DMS153 (cell line): ENCODE measurements around the gene TPSD1.
"Not testable (repeated sequence)": the region's sequence is repeated elsewhere in the genome, so short reads cannot be mapped to it uniquely, and the experiment has no call there.

Experiments used
- DNase-seq: peaks from one replicate; lab custom pipeline; 2025; lab: John Stamatoyannopoulos, UW

Gene TPSD1

DNA sequence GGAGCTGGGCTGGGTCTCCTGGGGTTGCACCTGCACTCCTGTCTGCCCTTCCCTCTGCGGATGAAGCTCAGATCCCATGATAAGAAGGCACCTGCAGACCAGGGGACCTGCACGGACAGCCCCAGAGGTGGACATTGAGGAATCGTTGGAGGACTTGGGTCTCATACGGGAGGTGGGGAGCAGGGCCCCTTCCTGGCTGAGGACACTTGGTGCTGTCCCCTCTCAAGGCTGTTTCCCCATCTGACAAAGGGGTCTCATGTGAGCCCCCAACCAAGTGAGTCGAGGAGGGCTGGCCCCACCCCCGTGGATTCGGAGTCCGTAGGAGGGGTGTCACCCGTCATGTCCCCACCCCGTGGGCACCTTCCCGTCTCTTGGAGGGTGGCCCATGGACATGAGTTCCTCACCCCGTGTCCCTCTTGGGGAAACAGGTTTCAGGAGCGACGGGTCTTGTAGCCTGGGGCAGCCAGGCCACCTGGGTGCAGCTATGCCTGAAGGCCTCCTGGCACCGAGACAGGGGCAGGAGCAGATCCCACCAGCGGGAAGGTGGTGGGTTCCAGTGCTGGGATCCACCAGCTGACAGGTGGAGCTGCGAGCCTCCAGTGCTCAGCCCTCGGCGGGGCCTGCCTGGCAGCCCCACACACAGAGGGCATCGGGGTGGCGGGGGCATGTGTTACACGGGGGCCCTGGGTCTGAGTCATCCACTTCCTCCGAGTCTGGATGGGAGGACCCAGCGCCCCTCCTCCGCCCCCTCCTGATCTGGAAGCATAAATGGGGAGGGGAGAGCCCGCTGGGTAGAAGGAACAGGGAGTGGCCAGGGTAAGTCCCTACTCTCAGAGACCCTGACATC, at the start of gene TPSD1:
Gene TPSD1, plus strand, starts transcription at position 794 of the 847 bp plus-strand sequence. CDS start 212 bp downstream, outside the sequence.
- DNase-seq, result not testable (repeated sequence)

DNA sequence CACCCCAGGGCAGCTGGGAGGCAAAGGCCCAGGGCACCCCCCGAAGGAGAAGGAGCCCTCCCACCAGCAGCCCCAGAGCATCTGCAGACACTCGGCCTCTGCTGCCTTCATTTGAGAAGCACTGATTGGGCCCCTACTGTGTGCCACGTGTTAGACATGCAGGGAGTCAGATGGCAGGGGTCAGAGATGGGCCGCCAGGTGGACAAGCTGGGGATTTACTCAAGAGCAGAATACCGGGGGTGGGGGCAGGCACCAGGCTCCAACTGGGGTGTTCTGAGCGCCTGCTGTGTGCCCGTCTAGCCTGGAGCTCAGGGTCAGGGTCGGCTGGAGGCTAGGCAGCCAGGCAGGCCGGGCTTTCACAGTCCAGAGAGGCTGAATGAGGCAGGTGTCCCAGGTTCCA, 49.5 kb upstream of the TPSD1 start:
- DNase-seq, result no peak

DNA sequence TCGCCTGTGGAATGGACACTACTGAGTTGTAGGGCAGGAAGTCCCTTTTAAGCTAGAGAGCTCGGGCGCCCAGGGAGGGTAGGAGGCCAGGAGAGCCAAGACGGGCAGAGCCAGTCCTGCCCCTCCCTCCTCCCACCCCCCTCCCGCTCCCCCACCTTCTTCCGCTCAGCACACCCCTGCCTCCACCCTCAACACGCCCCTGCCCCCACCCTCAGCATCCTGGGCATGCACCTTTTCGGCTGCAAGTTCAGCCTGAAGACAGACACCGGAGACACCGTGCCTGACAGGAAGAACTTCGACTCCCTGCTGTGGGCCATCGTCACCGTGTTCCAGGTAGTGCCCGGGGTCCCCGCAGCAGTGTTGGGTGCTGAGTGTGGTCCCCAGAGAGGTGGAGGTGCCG, 49.1 kb upstream of the TPSD1 start:
- no peak for DNase-seq

DNA sequence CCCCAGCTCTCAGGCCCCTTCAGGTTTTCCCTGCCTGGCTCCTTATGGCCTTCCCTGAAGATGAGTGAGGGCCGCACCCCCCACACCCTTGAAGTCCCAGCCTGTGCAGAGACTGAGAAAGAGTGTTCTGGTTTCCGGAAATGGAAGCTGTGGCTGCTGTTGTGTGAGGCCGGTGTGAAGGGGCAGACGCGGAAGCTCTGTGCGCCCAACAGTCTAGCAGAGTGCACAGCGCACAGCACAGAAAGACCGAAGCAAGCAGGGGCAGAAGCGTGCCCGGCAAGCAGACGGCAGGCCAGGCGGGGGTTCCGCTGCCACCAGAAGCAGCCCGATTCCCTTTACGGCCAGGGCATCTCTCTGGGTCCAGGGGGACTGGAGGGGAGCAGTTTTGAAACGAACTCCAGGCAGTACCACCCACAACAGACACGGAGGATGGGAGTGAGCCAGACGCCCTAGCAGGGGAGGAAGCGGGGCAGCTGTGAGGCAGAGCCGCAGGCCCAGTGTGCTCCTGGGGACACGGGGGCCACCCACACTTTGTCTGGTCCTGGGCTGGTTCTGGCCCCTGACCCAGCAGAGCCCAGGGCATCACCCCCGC, 47.5 kb upstream of the TPSD1 start:
- no peak for DNase-seq

DNA sequence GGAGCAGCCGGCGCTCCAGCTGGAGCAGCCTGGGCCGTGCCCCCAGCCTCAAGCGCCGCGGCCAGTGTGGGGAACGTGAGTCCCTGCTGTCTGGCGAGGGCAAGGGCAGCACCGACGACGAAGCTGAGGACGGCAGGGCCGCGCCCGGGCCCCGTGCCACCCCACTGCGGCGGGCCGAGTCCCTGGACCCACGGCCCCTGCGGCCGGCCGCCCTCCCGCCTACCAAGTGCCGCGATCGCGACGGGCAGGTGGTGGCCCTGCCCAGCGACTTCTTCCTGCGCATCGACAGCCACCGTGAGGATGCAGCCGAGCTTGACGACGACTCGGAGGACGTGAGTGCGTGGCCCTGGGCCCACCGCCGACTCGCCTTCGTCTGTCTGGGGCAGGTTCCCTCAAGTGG, 46.8 kb upstream of the TPSD1 start:
- no peak for DNase-seq

DNA sequence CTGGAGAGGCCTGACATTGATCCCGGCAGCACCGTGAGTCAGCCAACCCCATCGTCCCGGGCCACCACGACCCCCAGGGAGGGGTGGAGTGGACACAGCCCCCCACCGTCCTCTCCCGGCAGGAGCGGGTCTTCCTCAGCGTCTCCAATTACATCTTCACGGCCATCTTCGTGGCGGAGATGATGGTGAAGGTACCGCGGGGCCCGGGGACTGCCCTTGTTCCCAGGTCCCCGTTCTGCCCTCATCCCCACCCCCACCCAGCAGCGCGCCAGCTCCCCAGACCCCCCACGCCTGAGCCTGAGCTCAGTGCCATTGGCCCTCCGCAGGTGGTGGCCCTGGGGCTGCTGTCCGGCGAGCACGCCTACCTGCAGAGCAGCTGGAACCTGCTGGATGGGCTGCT, 45.4 kb upstream of the TPSD1 start:
- no peak for DNase-seq

DNA sequence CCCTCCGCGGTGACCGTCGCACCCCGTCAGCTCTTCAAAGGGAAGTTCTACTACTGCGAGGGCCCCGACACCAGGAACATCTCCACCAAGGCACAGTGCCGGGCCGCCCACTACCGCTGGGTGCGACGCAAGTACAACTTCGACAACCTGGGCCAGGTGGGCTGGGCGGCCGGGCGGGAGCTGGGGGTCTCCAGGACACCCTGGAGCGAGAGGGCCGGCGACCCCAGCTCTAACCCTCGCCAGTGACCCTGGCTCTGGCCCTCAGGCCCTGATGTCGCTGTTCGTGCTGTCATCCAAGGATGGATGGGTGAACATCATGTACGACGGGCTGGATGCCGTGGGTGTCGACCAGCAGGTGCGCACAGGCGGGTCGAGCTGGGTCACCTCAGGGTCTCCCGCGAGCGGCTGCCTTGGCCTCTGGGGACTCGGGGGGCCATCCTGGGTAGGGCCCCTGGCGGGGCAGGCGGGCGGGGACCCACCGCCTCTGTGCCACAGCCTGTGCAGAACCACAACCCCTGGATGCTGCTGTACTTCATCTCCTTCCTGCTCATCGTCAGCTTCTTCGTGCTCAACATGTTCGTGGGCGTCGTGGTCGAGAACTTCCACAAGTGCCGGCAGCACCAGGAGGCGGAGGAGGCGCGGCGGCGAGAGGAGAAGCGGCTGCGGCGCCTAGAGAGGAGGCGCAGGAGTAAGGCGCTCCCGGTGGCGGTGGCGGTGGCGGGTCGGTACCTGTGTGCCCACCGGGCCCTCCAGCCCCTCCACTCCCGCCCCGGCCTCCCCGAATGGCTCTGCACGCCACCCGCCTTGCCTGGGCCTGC, 44.2 kb upstream of the TPSD1 start:
- no peak for DNase-seq

DNA sequence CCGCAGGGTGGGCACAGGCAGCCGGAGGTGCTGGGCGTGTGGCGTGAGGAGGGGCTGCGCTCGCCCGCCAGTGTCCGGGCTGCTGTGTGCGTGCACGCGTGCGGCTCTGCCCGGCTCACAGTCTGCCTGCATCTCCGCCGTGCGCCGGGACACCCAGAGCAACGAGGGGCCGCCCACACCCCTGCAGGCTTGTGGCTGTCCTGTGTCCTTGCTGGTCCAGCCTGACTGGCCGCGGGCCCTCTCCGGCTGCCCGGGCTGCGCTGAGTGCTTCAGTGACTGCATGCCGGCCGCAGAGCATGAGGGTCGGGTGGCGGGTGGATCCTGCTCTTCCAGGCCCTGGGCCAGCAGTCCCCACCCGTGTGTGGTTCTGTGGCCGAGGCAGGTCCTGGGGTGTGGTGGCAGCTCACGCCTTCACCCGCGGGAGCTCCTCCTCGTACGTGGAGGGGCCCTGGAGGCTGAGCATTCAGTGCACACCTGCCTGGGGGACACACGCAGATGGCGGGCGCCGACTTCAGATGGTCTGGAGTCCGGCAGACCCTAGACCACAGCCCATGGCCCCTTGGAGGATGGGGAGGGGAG, 43.2 kb upstream of the TPSD1 start:
- no peak for DNase-seq

DNA sequence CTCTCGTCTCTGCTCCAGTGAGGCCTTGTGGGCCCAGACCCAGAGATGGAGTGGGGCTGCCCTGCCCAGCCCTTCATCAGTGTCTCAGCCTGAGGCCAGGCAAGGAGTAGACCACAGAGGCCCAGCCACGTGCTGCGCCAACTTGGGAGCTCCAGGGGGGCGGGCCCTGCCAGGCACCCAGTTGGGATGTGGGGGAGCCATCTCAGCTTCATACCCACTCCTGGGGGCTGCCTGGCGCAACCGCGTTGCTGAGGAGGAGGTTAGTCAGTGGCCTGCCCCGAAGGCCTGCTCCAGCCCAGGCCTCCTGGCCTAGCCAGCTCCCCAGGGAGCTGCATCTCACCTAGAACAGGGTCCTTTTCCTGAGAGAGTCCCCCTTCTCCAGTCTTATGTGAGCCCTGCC, 42.6 kb upstream of the TPSD1 start:
- DNase-seq, result no peak

DNA sequence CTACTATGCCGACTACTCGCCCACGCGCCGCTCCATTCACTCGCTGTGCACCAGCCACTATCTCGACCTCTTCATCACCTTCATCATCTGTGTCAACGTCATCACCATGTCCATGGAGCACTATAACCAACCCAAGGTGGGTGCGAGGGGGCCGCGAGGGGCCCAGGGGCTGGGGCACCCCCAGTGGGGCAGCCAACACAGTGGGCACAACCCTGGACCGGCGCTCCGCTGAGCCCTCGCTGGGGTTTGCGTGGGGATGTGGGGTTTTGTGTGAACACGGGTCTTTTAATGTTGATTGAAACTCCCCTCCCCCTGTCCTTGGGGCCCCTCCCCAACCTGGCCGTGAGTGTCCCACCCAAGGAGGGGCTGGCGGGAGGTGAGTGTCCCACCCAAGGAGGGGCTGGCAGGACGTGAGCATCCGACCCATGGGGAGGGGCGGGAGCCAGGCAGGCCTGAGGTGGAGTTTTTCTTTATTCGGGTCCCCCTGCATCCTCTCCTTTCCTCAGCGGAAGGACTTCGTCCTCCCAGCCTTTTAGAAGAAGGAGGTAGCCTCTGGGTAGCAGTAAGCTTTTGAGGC, 42.0 kb upstream of the TPSD1 start:
- DNase-seq, result no peak

DNA sequence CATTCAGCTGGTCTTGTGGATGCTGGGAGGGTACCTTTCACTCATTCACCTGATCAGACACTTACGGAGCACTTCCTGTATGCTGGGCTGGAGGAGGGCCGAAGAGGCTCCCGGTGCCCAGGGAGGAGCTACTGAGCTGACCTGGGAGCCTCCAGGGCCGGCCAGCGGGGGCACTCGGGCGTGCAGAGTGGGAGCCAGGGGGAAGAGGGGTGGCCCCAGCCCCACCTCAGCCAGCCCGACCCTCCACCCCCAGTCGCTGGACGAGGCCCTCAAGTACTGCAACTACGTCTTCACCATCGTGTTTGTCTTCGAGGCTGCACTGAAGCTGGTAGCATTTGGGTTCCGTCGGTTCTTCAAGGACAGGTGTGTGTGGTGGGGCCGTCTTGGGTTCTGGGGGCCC, 41.1 kb upstream of the TPSD1 start:
- DNase-seq, result no peak

DNA sequence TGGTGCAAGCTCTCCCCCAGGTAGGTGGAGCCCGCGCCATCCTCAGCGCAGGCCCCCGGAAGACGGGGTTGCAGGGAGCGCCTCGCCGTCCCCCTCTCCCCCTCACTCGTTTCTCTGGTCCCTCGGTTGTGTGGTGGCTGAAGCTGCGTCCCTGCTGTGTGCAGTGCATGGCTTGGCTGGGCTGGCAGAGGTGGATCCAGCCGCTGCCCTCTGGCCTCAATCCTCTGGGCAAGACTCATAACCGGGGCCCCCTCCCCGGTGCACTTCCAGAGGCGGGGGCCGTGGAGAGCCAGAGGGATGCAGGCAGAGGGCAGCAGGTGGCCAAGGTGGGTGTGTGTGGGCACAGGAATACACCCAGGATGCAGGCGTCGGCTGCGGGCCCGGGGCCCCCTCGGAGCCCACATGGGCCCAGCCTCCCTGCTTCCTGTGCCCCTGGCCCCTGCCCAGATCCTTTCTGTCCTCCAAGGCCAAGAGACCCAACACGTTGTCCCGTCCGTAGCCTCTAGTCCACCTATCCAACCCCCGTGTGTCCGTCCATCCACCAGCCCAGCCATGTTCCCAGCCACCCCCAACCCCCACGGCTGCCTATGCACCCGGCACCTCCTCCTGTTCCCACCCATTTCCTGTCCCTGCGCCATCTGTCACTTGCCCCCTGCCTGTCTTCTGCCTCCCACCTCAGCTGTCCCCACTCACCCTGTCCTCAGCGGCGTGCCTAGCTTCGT, 40.1 kb upstream of the TPSD1 start:
- DNase-seq, result no peak

DNA sequence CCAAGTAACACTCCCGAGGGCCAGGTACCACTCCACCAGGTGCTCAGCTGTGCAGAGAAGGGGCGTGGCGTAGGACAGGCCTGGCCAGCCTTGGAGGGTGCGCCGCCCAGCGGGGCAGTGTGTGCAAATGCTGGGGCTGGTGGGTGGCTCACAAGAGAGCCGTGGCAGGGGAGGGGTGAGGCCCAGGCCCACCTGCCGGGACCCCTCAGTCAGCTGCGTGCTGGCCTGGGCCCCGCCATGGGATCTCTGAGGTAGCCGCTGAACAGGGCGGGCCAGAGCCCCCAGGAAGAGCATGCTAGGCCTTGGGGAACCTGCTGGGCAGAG, 39.6 kb upstream of the TPSD1 start:
- no peak for DNase-seq

DNA sequence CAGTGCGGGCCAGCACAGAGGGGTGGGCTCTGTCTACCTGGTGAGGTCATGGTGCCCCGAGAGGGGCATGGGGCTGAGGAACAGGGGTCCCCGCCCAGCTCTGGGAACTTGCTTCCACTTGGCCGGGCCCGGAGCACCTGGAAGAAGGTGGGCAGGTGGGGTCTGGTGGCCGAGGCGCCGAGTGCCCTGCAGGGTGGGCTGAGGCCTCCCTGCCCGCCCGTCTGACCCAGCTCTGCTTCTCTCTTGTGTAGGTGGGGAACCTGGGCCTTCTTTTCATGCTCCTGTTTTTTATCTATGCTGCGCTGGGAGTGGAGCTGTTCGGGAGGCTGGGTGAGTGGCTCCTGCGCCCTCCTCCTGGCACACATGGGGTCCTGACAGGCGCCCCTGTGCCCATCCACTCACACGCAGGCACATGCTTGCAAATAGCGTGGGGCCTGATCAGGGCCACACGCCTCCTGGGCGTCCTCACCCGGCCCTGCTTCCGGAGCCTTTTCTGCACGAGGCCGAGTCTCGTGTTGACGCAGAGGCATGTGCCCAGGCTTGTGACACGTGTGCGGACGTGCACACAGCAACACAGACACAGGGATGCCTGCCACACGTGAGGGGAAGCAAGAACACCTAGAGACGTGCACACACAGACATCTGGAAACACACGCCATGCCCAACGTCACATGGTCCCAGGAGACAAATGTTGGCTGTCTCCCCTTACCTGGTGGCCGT, 39.0 kb upstream of the TPSD1 start:
- DNase-seq, result no peak

DNA sequence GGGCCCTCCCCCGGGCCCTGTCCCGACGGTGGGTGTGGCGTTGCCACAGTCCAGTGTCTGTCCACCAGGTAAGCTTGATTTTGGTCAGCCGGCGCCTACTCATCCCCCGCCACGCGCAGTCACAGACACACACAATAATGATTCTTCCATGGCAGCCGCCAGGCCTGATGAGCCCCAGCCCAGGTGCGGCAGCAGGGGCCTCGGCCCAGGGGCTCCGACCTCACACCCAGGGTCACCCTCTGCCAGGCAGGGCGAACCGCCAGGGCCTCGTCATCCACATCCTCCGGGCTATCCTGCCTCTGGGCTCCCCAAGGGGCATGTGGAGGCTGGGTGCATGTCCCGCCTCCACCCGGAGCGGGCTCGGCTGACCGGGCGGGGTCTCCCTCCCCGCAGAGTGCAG, 38.3 kb upstream of the TPSD1 start:
- DNase-seq, result no peak

DNA sequence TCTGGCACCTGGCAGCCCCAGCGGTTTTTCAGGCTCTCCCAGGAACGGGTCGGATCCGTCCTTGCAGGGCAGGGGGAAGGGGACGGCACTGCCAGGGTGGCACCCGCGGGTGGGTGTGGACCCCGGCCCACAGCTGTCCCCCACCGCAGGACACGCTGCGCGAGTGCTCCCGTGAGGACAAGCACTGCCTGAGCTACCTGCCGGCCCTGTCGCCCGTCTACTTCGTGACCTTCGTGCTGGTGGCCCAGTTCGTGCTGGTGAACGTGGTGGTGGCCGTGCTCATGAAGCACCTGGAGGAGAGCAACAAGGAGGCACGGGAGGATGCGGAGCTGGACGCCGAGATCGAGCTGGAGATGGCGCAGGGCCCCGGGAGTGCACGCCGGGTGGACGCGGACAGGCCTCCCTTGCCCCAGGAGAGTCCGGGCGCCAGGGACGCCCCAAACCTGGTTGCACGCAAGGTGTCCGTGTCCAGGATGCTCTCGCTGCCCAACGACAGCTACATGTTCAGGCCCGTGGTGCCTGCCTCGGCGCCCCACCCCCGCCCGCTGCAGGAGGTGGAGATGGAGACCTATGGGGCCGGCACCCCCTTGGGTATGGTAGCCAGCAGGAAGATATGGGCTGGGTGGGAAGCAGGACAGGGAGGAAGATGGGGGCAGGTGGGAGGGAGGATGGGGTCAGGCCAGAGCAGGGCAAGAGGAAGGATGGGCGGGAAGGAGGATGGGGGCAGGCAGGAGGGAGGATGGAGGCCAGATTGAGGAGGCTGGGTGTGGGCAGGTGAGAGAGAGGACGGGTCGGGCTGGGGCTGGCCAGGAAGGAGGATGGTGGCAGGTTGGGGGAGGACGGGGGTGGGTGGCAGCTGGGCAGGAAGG, 37.6 kb upstream of the TPSD1 start:
- DNase-seq, result no peak

DNA sequence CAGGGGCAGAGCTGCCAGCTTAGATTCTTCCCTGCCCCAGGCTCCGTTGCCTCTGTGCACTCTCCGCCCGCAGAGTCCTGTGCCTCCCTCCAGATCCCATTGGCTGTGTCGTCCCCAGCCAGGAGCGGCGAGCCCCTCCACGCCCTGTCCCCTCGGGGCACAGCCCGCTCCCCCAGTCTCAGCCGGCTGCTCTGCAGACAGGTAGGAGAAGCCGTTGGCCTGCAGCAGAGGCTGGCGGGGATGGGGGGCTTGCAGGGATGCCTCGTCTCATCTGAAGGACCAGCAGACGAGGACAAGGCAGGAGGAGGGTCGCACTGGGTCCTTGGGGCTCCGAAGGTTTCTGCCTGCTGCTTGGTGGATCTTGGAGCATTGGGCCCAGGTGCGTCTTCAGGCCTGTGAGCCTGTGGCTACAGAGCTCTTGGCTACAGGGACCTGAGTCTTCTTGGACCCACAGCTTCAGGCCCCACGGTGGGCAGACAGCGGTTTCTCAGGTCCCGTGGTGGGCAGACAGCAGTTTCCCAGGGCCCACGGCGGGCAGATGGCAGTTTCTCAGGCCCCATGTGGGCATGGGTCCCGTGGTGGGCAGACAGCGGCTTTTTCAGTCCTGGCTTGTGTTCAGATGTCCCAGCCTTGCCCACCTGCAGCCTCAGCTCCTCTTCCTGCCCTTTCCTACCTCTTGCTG, 36.8 kb upstream of the TPSD1 start:
- DNase-seq, result no peak

DNA sequence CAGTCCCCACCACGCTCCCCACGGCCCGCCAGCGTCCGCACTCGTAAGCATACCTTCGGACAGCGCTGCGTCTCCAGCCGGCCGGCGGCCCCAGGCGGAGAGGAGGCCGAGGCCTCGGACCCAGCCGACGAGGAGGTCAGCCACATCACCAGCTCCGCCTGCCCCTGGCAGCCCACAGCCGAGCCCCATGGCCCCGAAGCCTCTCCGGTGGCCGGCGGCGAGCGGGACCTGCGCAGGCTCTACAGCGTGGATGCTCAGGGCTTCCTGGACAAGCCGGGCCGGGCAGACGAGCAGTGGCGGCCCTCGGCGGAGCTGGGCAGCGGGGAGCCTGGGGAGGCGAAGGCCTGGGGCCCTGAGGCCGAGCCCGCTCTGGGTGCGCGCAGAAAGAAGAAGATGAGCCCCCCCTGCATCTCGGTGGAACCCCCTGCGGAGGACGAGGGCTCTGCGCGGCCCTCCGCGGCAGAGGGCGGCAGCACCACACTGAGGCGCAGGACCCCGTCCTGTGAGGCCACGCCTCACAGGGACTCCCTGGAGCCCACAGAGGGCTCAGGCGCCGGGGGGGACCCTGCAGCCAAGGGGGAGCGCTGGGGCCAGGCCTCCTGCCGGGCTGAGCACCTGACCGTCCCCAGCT, 35.7 kb upstream of the TPSD1 start:
- DNase-seq, result no peak
